ENCODE data around the gene USP28.

Gene USP28

DNA sequence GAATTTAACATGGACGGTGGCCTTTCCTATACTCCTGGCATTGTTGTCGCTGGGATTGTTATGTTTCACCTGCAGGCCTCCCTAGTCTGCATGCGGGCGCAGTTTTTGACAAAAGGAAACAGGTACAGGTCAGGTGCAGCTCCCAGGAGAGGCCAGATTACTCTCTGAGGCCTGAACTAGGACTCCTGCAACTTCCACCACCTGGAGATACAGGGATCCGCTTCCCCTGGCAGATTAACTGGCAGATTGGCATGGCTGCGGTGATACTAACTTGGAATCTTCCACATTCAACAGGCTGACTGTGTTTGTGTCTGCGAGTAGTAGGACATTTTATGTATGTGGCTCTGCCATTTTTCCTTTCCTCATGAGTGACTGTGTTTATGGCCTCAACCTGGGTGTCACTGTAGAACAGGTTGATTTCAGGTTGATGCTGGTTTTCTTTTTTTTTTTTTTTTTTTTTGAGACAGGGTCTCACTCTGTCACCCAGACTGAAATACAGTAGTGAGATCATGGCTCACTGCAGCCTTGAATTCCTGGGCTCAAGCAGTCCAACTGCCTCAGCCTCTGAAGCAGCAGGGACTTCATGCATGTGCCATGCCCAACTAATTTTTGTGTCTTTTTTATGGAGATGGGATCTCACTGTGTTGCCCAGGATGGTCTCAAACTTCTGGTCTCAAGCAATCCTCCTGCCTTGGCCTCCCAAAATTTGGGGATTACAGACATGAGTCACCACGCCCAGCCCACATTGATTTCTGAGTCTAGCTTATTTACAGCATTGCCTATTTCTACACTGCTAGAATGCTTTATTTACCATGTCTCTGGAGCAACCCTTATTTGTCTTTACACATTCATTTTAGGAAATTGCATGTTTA, 1.7 kb upstream of the USP28 start:
- H3K79me2 ChIP-seq (ENCODE audit: control insufficient read depth, insufficient read depth, low read length, poor library complexity): peaks cover 7% of the 10 kb centered on the region
- DNase-seq: no peak
- H2AK5ac ChIP-seq (ENCODE audit: low read length): peak overlapping the region; percentile 15
- no peak overlapping the region for H3K27ac ChIP-seq (ENCODE audit: low read depth, low read length)
- H2BK5ac ChIP-seq (ENCODE audit: low read depth, low read length, poor library complexity): no peak overlapping the region
- no peaks in the 10 kb centered on the region for H3K9me3 ChIP-seq (ENCODE audit: insufficient read depth, low read depth, low read length)
- H4K91ac ChIP-seq (ENCODE audit: low read depth, low read length): no peak overlapping the region
- no CpG with 5 or more reads among the region's 8 CpGs for WGBS (ENCODE audit: extremely low coverage, insufficient coverage, insufficient read length)
- H2BK12ac ChIP-seq (ENCODE audit: low read length): peak overlapping the region; percentile 27
- H3K23ac ChIP-seq (ENCODE audit: low read length): no peak overlapping the region
- no peak overlapping the region for H4K8ac ChIP-seq (ENCODE audit: low read depth, low read length)
- no peak overlapping the region for H4K12ac ChIP-seq (ENCODE audit: low read depth, low read length)
- no peak overlapping the region for H3K9ac ChIP-seq (ENCODE audit: low read length)
- no peaks in the 10 kb centered on the region for H3K36me3 ChIP-seq (ENCODE audit: control insufficient read depth in 1 of 2, insufficient read depth in 2 of 2, low read length in 2 of 2)
- no peak overlapping the region for H3K4ac ChIP-seq (ENCODE audit: low read depth, low read length)
- H2AFZ ChIP-seq (ENCODE audit: insufficient read depth, low read length, poor library complexity): no peak overlapping the region
- H3K14ac ChIP-seq (ENCODE audit: low read length): no peak overlapping the region
- peaks cover 2 to 4% of the 10 kb centered on the region in 2 experiments for H3K4me1 ChIP-seq (ENCODE audit: control insufficient read depth in 1 of 2, insufficient read depth in 2 of 2, low read length in 2 of 2)
- no peak overlapping the region for H3K18ac ChIP-seq (ENCODE audit: low read length)
- no peak overlapping the region for H3K4me2 ChIP-seq (ENCODE audit: low read length)
- no peak overlapping the region for H3K4me3 ChIP-seq (ENCODE audit: low read depth, low read length)
- no peaks in the 10 kb centered on the region for H3K27me3 ChIP-seq (ENCODE audit: insufficient read depth, low read length)
- H3K79me1 ChIP-seq (ENCODE audit: low read length): peaks cover 9% of the 10 kb centered on the region
- no peak overlapping the region for H2BK120ac ChIP-seq (ENCODE audit: insufficient read depth, low read length, poor library complexity)

DNA sequence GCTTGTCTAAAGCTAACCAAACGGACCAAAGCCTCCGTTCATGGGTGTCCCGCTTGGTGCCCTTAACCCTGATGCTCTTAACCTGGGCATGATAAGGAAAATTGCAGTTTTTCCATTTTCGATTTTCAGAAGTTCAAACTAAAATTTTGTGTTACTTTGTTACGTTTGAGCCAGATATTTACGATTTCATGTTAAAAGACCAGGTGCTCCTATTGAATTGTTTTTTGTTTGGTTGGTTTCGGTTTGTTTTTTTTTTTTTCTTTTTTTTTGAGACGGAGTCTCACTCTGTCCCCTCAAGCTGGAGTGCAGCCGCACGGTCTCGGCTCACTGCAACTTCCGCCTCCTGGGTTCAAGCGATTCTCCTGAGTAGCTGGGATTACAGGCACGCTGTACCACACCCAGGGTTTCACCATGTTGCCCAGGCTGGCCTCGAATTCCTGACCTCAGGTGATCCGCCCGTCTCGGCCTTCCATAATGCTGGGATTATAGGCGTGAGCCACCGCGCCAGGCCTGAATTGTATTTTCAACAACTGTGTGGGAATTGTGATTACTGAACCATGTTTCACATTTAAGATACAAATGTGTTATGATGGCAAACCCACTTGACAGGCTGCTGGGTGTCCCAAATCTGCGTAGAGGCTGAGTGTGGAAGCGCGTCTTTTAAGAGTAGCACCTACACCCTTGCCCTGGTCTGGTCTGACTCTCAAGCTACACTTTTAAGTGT, 864 bp upstream of the USP28 start:
- H3K4me2 ChIP-seq (ENCODE audit: low read length): peak overlapping the region; percentile 93
- H3K36me3 ChIP-seq (ENCODE audit: control insufficient read depth in 1 of 2, insufficient read depth in 2 of 2, low read length in 2 of 2): no peaks in the 10 kb centered on the region
- peak overlapping the region; percentile 90 for H2BK120ac ChIP-seq (ENCODE audit: insufficient read depth, low read length, poor library complexity)
- H3K27ac ChIP-seq (ENCODE audit: low read depth, low read length): peak overlapping the region; percentile 90
- no peaks in the 10 kb centered on the region for H3K9me3 ChIP-seq (ENCODE audit: insufficient read depth, low read depth, low read length)
- H3K79me1 ChIP-seq (ENCODE audit: low read length): peaks cover 9% of the 10 kb centered on the region
- H2BK12ac ChIP-seq (ENCODE audit: low read length): peak overlapping the region; percentile 36
- H3K4me1 ChIP-seq (ENCODE audit: control insufficient read depth in 1 of 2, insufficient read depth in 2 of 2, low read length in 2 of 2): peaks cover 2 to 4% of the 10 kb centered on the region in 2 experiments
- DNase-seq: no peak
- H3K4me3 ChIP-seq (ENCODE audit: low read depth, low read length): no peak overlapping the region
- H3K9ac ChIP-seq (ENCODE audit: low read length): no peak overlapping the region
- H4K91ac ChIP-seq (ENCODE audit: low read depth, low read length): peak overlapping the region; percentile 86
- peak overlapping the region; percentile 83 for H2BK5ac ChIP-seq (ENCODE audit: low read depth, low read length, poor library complexity)
- H3K4ac ChIP-seq (ENCODE audit: low read depth, low read length): peak overlapping the region; percentile 76
- no peaks in the 10 kb centered on the region for H3K27me3 ChIP-seq (ENCODE audit: insufficient read depth, low read length)
- H4K12ac ChIP-seq (ENCODE audit: low read depth, low read length): peak overlapping the region; percentile 99
- peak overlapping the region; percentile 72 for H3K18ac ChIP-seq (ENCODE audit: low read length)
- peak overlapping the region; percentile 95 for H3K14ac ChIP-seq (ENCODE audit: low read length)
- H3K23ac ChIP-seq (ENCODE audit: low read length): no peak overlapping the region
- peaks cover 7% of the 10 kb centered on the region for H3K79me2 ChIP-seq (ENCODE audit: control insufficient read depth, insufficient read depth, low read length, poor library complexity)
- H2AK5ac ChIP-seq (ENCODE audit: low read length): peak overlapping the region; percentile 15
- no CpG with 5 or more reads among the region's 24 CpGs for WGBS (ENCODE audit: extremely low coverage, insufficient coverage, insufficient read length)
- H2AFZ ChIP-seq (ENCODE audit: insufficient read depth, low read length, poor library complexity): peak overlapping the region; percentile 92
- peak overlapping the region; percentile 100 for H4K8ac ChIP-seq (ENCODE audit: low read depth, low read length)

DNA sequence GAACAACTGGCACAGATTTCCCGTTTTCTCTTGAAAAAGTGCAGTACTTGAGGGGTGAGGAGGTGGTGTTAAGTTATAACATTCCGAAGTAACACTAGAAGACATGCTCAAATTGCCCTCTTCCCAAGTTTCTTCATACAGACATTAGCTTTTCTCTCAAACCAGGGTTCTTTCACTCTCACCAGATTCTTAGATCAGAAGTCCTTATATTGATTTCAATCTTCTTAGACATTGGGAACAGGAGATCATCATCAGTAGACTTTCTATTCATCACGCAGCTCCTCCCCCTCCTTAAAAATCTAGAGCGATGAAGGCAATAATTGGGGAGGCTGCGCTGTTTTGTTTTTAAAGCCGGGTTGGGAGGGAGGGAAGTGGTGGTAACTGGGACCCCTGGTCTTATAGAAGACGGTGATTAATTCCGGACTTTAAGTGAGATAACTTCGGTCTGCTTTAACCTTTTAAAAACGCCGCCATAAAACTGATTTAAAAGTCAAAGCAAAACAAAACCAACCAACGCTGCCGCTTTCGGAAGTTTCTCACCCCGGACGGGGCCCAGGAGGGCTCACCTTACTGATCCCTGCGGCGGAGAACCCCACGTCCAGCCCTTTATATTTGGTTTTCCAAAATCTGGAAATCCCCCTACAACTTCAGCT, 665 bp downstream of the USP28 start:
- Histone ChIP-seq H3K27ac (ENCODE audit: low read depth, low read length) (no peak overlapping the region), H3K9ac (ENCODE audit: low read length) (peak overlapping the region; percentile 93), H2BK5ac (ENCODE audit: low read depth, low read length, poor library complexity) (peak overlapping the region; percentile 82), H3K4me1 (ENCODE audit: control insufficient read depth in 1 of 2, insufficient read depth in 2 of 2, low read length in 2 of 2) (peaks cover 2 to 4% of the 10 kb centered on the region in 2 experiments), H3K4me3 (ENCODE audit: low read depth, low read length) (peak overlapping the region; percentile 86), H3K4me2 (ENCODE audit: low read length) (peak overlapping the region; percentile 87), H4K8ac (ENCODE audit: low read depth, low read length) (peak overlapping the region; percentile 90), H3K79me1 (ENCODE audit: low read length) (peaks cover 9% of the 10 kb centered on the region), H3K27me3 (ENCODE audit: insufficient read depth, low read length) (no peaks in the 10 kb centered on the region), H2AFZ (ENCODE audit: insufficient read depth, low read length, poor library complexity) (peak overlapping the region; percentile 100), H3K79me2 (ENCODE audit: control insufficient read depth, insufficient read depth, low read length, poor library complexity) (peaks cover 7% of the 10 kb centered on the region), H2BK120ac (ENCODE audit: insufficient read depth, low read length, poor library complexity) (peak overlapping the region; percentile 94), H2AK5ac (ENCODE audit: low read length) (peak overlapping the region; percentile 63), H3K4ac (ENCODE audit: low read depth, low read length) (peak overlapping the region; percentile 96), H3K36me3 (ENCODE audit: control insufficient read depth in 1 of 2, insufficient read depth in 2 of 2, low read length in 2 of 2) (peaks cover 0 to 2% of the 10 kb centered on the region in 2 experiments), H3K18ac (ENCODE audit: low read length) (peak overlapping the region; percentile 98), H4K91ac (ENCODE audit: low read depth, low read length) (peak overlapping the region; percentile 94), H2BK12ac (ENCODE audit: low read length) (peak overlapping the region; percentile 83), H3K9me3 (ENCODE audit: insufficient read depth, low read depth, low read length) (peaks cover 1% of the 10 kb centered on the region), H3K14ac (ENCODE audit: low read length) (peak overlapping the region; percentile 99), H4K12ac (ENCODE audit: low read depth, low read length) (peak overlapping the region; percentile 93), H3K23ac (ENCODE audit: low read length) (no peak overlapping the region)
- peak in 1 of 2 donors; percentile 17 for DNase-seq
- WGBS (ENCODE audit: extremely low coverage, insufficient coverage, insufficient read length): no CpG with 5 or more reads among the region's 19 CpGs

DNA sequence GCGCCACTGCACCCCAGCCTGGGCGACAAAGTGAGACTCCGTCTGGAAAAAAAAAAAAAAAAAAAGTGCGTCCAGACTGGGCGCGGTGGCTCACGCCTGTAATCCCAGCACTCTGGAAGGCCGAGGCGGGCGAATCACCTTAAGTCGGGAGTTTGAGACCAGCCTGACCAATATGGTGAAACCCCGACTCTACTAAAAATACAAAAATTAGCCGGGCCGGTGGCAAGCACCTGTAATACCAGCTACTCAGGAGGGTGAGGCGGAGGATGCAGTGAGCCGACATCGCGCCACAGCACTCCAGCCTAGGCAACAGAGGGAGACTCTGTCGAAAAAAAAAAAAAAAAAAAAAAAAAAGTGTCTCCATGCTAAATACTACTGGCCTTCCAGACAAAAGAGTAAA, 1.3 kb downstream of the USP28 start:
- peak overlapping the region; percentile 87 for H3K4me2 ChIP-seq (ENCODE audit: low read length)
- no peak overlapping the region for H3K4ac ChIP-seq (ENCODE audit: low read depth, low read length)
- H4K8ac ChIP-seq (ENCODE audit: low read depth, low read length): no peak overlapping the region
- peaks cover 9% of the 10 kb centered on the region for H3K79me1 ChIP-seq (ENCODE audit: low read length)
- no CpG with 5 or more reads among the region's 19 CpGs for WGBS (ENCODE audit: extremely low coverage, insufficient coverage, insufficient read length)
- no peak overlapping the region for H3K23ac ChIP-seq (ENCODE audit: low read length)
- H4K12ac ChIP-seq (ENCODE audit: low read depth, low read length): no peak overlapping the region
- H3K18ac ChIP-seq (ENCODE audit: low read length): no peak overlapping the region
- H3K14ac ChIP-seq (ENCODE audit: low read length): no peak overlapping the region
- H2BK12ac ChIP-seq (ENCODE audit: low read length): no peak overlapping the region
- no peak overlapping the region for H2AK5ac ChIP-seq (ENCODE audit: low read length)
- no peak overlapping the region for H3K27ac ChIP-seq (ENCODE audit: low read depth, low read length)
- no peaks in the 10 kb centered on the region for H3K27me3 ChIP-seq (ENCODE audit: insufficient read depth, low read length)
- peaks cover 2 to 4% of the 10 kb centered on the region in 2 experiments for H3K4me1 ChIP-seq (ENCODE audit: control insufficient read depth in 1 of 2, insufficient read depth in 2 of 2, low read length in 2 of 2)
- H2BK120ac ChIP-seq (ENCODE audit: insufficient read depth, low read length, poor library complexity): no peak overlapping the region
- no peak overlapping the region for H3K4me3 ChIP-seq (ENCODE audit: low read depth, low read length)
- no peak overlapping the region for H4K91ac ChIP-seq (ENCODE audit: low read depth, low read length)
- H3K9me3 ChIP-seq (ENCODE audit: insufficient read depth, low read depth, low read length): peaks cover 1% of the 10 kb centered on the region
- peaks cover 2 to 3% of the 10 kb centered on the region in 2 experiments for H3K36me3 ChIP-seq (ENCODE audit: control insufficient read depth in 1 of 2, insufficient read depth in 2 of 2, low read length in 2 of 2)
- no peak overlapping the region for H2AFZ ChIP-seq (ENCODE audit: insufficient read depth, low read length, poor library complexity)
- no peak for DNase-seq
- no peak overlapping the region for H2BK5ac ChIP-seq (ENCODE audit: low read depth, low read length, poor library complexity)
- H3K9ac ChIP-seq (ENCODE audit: low read length): no peak overlapping the region
- H3K79me2 ChIP-seq (ENCODE audit: control insufficient read depth, insufficient read depth, low read length, poor library complexity): peaks cover 7% of the 10 kb centered on the region

All from trophoblast cell (in vitro differentiated cells and primary cell).